Prostate gland (tissue), 2 donors: ENCODE measurements around the gene FAM13B. TPM values are rescaled to one million over a fixed set of nuclear protein-coding genes. Genes with fewer than 3 reads are reported as not detected.

Experiments used
- DNase-seq: peaks from one replicate; pipeline ENCODE4 v3.0.0-alpha.2; 2019; ENCODE audit warnings: low spot score
- H3K27ac ChIP-seq, 2 donors: fragments of 200-600 bp; sonication (generic); 2 replicates each; pipeline ENCODE4 v1.5.1; 2017 to 2019
- H3K27me3 ChIP-seq: fragments of 200-600 bp; sonication (generic); replicated peaks from 2 replicates; pipeline ENCODE4 v1.5.1; 2019; ENCODE audit not compliant: insufficient read depth
- H3K36me3 ChIP-seq, 2 donors: fragments of 200-600 bp; sonication (generic); 1 replicate in 1 of 2; 2 replicates in 1 of 2; pipeline versions ENCODE4 v1.5.1 to v1.8.1; 2017 to 2019
- H3K4me1 ChIP-seq: fragments of 200-600 bp; sonication (generic); replicated peaks from 2 replicates; pipeline ENCODE4 v1.5.1; 2019
- H3K4me3 ChIP-seq, 2 donors: fragments of 200-600 bp; sonication (generic); 2 replicates each; pipeline ENCODE4 v1.5.1; 2017 to 2019
- H3K9me3 ChIP-seq: fragments of 200-600 bp; sonication (generic); 2 replicates; pipeline ENCODE4 v1.5.1; 2017
- CTCF ChIP-seq, 4 experiments: fragments of 200-600 bp in 2 of 4; fragments of 450-650 bp in 2 of 4; sonication (generic) in 2 of 4; IDR thresholded peaks; 1 replicate in 3 of 4; 2 replicates in 1 of 4; pipeline ENCODE4 v1.5.1; 2016 to 2019; ENCODE audit warnings: antibody characterized with exemption in 4 of 4, mild to moderate bottlenecking in 2 of 4, moderate library complexity in 2 of 4
- POLR2A ChIP-seq: fragments of 450-650 bp; IDR thresholded peaks from one replicate; pipeline ENCODE4 v1.6.1; 2016; ENCODE audit warnings: antibody characterized with exemption, mild to moderate bottlenecking
- POLR2AphosphoS5 ChIP-seq: sonication (generic); formaldehyde crosslinking; IDR thresholded peaks from one replicate; pipeline ENCODE4 v1.6.1; 2017; ENCODE audit warnings: antibody characterized with exemption
- WGBS: methylation state at CpG from one replicate; pipeline ENCODE4 v1.1.5; 2018; 5-methylcytosine and 5-hydroxymethylcytosine counted together
- intact Hi-C: fragments of 100-400 bp; cut with DNase I; formaldehyde crosslinking; loops from one replicate; pipeline ENCODE4 v1.14.2; 2022
- total RNA-seq, 2 donors: library from RNA; depleted of rRNA; stranded (reverse); fragments of >200 nt; gene quantifications; one replicate each; pipeline ENCODE4 v1.1.0, GENCODE V29; 2016

The FAM13B gene
- total RNA-seq, 2 donors from 2014 or later = 34.4 to 107 TPM

DNA sequence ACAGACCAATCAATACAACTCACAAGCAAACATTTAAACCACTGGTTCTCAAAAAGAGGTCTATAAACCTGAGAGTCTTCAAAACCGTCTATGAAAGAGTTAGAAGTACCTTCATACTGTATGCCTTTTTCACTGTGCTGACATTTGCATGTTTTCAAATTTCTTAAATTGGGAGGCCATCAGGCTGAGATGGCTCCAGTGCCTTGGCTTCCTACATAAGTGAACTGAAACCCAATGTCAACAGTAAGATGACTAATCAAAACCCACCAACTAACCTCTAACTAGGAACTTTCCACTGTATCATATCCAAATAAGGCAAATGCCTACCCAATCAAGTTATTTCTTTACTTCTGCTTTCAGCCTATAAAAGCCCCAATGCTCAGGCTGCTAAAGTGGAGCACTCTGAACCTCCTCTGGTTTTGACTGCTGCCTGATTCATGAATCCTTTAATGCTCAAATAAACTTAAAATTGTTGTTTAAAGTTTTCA, 35.1 kb downstream of the FAM13B start:
- DNase-seq = no peak
- 94% methylated on average over 1 of the region's 1 CpG for WGBS
- H3K9me3 ChIP-seq = no peaks in the 10 kb centered on the region
- H3K4me3 ChIP-seq = no peak overlapping the region
- TF ChIP-seq CTCF (IDR thresholded peaks at IDR 0.05) (no peak), POLR2A (no peak), POLR2AphosphoS5 (no peak)
- H3K27ac ChIP-seq = no peak overlapping the region
- intact Hi-C loops = no loop called here
- H3K36me3 ChIP-seq = no peaks in the 10 kb centered on the region
- no peaks in the 10 kb centered on the region for H3K27me3 ChIP-seq
- H3K4me1 ChIP-seq = no peaks in the 10 kb centered on the region

DNA sequence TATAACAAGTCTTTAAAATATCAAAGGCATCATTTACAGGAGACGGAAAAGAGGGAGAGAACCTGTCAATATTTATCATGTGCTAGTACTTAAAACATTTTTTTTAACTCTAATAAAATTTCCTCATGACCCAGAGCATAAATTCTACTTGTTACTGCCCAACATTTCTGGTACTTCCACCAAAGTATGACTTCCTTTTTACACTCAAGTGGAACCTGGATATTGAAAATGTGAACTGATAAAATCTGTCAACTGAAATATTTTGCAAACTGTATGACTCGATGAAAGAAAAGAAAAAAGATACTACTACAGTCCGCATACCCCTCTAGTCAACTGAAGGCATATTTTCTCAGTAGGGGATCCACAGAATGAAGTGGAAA, 37.1 kb downstream of the FAM13B start:
- Histone ChIP-seq H3K36me3 (no peaks in the 10 kb centered on the region), H3K4me3 (no peak overlapping the region), H3K4me1 (no peaks in the 10 kb centered on the region), H3K27ac (no peak overlapping the region), H3K9me3 (no peaks in the 10 kb centered on the region), H3K27me3 (no peaks in the 10 kb centered on the region)
- 48% methylated on average over 3 of the region's 3 CpGs for WGBS
- no peak for DNase-seq
- intact Hi-C loops = no loop called here
- TF ChIP-seq POLR2A (no peak), POLR2AphosphoS5 (no peak), CTCF (IDR thresholded peaks at IDR 0.05) (no peak)

DNA sequence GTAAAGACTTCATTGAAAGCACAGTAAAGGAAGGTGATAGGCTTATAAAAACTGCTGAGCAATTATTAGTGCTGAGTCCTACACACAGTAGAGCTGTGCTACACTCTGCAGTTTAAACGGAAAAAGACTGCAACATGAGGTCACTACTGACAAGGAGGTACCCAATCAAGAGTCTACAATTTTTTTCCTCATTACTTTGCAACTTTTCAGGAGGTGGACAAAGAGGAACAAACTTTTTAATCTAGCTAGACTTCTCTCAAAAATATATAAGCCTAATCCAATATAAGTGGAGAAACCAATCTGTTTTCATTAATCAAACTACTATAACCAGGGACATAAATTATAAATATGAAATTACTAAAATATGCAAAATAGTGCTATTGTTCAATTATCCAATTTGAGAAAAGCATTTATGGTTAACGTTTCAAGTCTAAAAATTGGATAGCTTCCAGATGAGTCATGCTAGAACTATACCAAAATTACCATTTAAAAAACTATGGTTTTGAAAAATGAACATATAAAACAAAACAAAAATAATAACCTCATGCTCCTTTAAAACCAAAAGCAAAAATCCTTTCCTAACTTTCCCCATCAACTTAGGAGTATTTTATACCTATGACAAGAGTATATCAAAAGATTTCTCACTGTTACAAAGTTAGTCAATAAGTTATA, 37.7 kb downstream of the FAM13B start:
- Histone ChIP-seq H3K36me3 (no peaks in the 10 kb centered on the region), H3K4me1 (no peaks in the 10 kb centered on the region), H3K4me3 (no peak overlapping the region), H3K27me3 (no peaks in the 10 kb centered on the region), H3K9me3 (no peaks in the 10 kb centered on the region), H3K27ac (no peak overlapping the region)
- intact Hi-C loops = no loop called here
- 22% methylated on average over 2 of the region's 2 CpGs for WGBS
- no peak for DNase-seq
- no peak for TF ChIP-seq POLR2A
- TF ChIP-seq POLR2AphosphoS5 = no peak
- TF ChIP-seq CTCF (IDR thresholded peaks at IDR 0.05) = no peak

DNA sequence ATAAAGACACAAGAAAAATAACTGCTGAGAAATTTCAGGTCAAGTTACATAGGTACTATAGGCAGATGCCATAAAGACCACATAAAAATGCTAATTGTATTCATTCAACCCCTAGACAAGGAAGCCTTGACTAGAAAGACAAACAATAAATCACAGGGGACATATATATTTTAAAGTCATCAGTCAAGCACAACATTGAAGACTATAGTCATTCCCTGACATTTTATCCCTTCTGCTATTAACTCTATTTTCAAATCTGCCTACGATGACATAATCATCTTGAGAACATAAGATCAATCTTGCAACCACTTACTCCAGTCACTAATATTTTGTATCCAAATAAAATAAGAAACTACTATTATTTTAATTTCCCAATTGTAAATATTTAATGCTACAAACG, 38.3 kb downstream of the FAM13B start:
- no peak overlapping the region for H3K4me3 ChIP-seq
- H3K27me3 ChIP-seq = no peaks in the 10 kb centered on the region
- TF ChIP-seq CTCF (IDR thresholded peaks at IDR 0.05) = no peak
- no peak for TF ChIP-seq POLR2AphosphoS5
- no peak for TF ChIP-seq POLR2A
- no peaks in the 10 kb centered on the region for H3K4me1 ChIP-seq
- H3K9me3 ChIP-seq = no peaks in the 10 kb centered on the region
- WGBS = 68% methylated on average over 2 of the region's 2 CpGs
- intact Hi-C loops = no loop called here
- no peak overlapping the region for H3K27ac ChIP-seq
- no peak for DNase-seq
- no peaks in the 10 kb centered on the region for H3K36me3 ChIP-seq

GRCh38 chr5:137989419-137989818, 43.5 kb downstream of the FAM13B start:
- intact Hi-C loops = no loop called here
- H3K36me3 ChIP-seq = no peaks in the 10 kb centered on the region
- H3K27me3 ChIP-seq = no peaks in the 10 kb centered on the region
- no peak overlapping the region for H3K4me3 ChIP-seq
- DNase-seq = no peak
- no peaks in the 10 kb centered on the region for H3K4me1 ChIP-seq
- 94% methylated on average over 5 of the region's 5 CpGs for WGBS
- H3K27ac ChIP-seq = no peak overlapping the region
- H3K9me3 ChIP-seq = no peaks in the 10 kb centered on the region
- TF ChIP-seq POLR2AphosphoS5 (no peak), CTCF (IDR thresholded peaks at IDR 0.05) (no peak), POLR2A (no peak)
